MM.1S (cell line): ENCODE results near the gene TMED10.

Source experiments
- EZH2 ChIP-seq: fragments of 300-600 bp; sonication (generic); optimal IDR thresholded peaks from 2 replicates; pipeline ENCODE3; 2017; ENCODE audit warnings: low read depth, mild to moderate bottlenecking, antibody characterized with exemption, low read length, mixed read lengths
- EZH2phosphoT487 ChIP-seq: fragments of 300-600 bp; sonication (generic); IDR thresholded peaks from 2 replicates; pipeline ENCODE4 v1.6.1; 2018; ENCODE audit warnings: antibody characterized with exemption, low read length
- TF ChIP-seq, protein P1 (sequence below): fragments of 300-600 bp; sonication (generic); IDR thresholded peaks from 2 replicates; pipeline ENCODE4 v1.5.1; 2016; ENCODE audit warnings: antibody characterized with exemption, low read length, mixed read lengths

GRCh38 chr14:75098682-75099081 is 77.7 kb downstream of the TMED10 start:
- TF ChIP-seq, protein P1, sequence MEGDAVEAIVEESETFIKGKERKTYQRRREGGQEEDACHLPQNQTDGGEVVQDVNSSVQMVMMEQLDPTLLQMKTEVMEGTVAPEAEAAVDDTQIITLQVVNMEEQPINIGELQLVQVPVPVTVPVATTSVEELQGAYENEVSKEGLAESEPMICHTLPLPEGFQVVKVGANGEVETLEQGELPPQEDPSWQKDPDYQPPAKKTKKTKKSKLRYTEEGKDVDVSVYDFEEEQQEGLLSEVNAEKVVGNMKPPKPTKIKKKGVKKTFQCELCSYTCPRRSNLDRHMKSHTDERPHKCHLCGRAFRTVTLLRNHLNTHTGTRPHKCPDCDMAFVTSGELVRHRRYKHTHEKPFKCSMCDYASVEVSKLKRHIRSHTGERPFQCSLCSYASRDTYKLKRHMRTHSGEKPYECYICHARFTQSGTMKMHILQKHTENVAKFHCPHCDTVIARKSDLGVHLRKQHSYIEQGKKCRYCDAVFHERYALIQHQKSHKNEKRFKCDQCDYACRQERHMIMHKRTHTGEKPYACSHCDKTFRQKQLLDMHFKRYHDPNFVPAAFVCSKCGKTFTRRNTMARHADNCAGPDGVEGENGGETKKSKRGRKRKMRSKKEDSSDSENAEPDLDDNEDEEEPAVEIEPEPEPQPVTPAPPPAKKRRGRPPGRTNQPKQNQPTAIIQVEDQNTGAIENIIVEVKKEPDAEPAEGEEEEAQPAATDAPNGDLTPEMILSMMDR = no peak
- TF ChIP-seq EZH2 (no peak), EZH2phosphoT487 (no peak)
